ENCODE results near the gene TMEM123.

DNA sequence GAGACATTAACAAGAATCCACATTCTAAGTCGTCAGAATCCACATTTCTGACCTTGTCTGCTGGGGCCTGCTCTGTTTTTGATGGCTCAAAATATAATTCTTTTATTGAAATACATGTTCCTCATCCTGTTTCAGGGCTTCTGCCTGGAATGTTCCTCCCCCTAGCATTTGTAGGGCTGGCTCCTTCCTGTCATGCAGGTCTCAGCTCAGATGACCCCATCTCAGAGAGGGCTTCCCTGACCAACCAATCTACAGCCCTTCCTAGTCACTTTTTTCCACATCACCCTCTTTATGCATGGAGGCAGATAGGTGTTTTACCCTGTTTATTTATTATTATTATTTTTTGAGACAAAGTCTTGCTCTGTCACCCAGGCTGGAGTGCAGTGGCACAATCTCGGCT lies 14.8 kb downstream of the TMEM123 start:
- TF ChIP-seq HDAC2 (IDR thresholded peaks at IDR 0.05): no peak
- TF ChIP-seq EZH2 (IDR thresholded peaks at IDR 0.05; ENCODE audit: borderline replicate concordance, control insufficient read depth, low read depth, low read length): no peak
- no peak for TF ChIP-seq TAF1 (IDR thresholded peaks at IDR 0.05; ENCODE audit: borderline replicate concordance, low read depth, low read length)
- TF ChIP-seq, protein P1, sequence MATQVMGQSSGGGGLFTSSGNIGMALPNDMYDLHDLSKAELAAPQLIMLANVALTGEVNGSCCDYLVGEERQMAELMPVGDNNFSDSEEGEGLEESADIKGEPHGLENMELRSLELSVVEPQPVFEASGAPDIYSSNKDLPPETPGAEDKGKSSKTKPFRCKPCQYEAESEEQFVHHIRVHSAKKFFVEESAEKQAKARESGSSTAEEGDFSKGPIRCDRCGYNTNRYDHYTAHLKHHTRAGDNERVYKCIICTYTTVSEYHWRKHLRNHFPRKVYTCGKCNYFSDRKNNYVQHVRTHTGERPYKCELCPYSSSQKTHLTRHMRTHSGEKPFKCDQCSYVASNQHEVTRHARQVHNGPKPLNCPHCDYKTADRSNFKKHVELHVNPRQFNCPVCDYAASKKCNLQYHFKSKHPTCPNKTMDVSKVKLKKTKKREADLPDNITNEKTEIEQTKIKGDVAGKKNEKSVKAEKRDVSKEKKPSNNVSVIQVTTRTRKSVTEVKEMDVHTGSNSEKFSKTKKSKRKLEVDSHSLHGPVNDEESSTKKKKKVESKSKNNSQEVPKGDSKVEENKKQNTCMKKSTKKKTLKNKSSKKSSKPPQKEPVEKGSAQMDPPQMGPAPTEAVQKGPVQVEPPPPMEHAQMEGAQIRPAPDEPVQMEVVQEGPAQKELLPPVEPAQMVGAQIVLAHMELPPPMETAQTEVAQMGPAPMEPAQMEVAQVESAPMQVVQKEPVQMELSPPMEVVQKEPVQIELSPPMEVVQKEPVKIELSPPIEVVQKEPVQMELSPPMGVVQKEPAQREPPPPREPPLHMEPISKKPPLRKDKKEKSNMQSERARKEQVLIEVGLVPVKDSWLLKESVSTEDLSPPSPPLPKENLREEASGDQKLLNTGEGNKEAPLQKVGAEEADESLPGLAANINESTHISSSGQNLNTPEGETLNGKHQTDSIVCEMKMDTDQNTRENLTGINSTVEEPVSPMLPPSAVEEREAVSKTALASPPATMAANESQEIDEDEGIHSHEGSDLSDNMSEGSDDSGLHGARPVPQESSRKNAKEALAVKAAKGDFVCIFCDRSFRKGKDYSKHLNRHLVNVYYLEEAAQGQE (IDR thresholded peaks at IDR 0.05; ENCODE audit: low read depth, low read length): no peak
- no peak for TF ChIP-seq POLR2A (IDR thresholded peaks at IDR 0.05; ENCODE audit: low read depth, low read length)
- TF ChIP-seq MYC (IDR thresholded peaks at IDR 0.05; ENCODE audit: insufficient read depth, insufficient read length, insufficient replicate concordance, low read length, severe bottlenecking): no peak
- no peak for TF ChIP-seq HCFC1 (IDR thresholded peaks at IDR 0.05; ENCODE audit: low read length)
- TF ChIP-seq SMC3 (IDR thresholded peaks at IDR 0.05; ENCODE audit: borderline replicate concordance, low read length): no peak
- no peak for TF ChIP-seq MEF2B (IDR thresholded peaks at IDR 0.05; ENCODE audit: partially characterized antibody, poor library complexity, severe bottlenecking)
- no peak for TF ChIP-seq SRF (IDR thresholded peaks at IDR 0.05; ENCODE audit: low read depth in 2 of 2, low read length in 2 of 2)
- TF ChIP-seq JUNB (IDR thresholded peaks at IDR 0.05): no peak
- TF ChIP-seq, protein P2, sequence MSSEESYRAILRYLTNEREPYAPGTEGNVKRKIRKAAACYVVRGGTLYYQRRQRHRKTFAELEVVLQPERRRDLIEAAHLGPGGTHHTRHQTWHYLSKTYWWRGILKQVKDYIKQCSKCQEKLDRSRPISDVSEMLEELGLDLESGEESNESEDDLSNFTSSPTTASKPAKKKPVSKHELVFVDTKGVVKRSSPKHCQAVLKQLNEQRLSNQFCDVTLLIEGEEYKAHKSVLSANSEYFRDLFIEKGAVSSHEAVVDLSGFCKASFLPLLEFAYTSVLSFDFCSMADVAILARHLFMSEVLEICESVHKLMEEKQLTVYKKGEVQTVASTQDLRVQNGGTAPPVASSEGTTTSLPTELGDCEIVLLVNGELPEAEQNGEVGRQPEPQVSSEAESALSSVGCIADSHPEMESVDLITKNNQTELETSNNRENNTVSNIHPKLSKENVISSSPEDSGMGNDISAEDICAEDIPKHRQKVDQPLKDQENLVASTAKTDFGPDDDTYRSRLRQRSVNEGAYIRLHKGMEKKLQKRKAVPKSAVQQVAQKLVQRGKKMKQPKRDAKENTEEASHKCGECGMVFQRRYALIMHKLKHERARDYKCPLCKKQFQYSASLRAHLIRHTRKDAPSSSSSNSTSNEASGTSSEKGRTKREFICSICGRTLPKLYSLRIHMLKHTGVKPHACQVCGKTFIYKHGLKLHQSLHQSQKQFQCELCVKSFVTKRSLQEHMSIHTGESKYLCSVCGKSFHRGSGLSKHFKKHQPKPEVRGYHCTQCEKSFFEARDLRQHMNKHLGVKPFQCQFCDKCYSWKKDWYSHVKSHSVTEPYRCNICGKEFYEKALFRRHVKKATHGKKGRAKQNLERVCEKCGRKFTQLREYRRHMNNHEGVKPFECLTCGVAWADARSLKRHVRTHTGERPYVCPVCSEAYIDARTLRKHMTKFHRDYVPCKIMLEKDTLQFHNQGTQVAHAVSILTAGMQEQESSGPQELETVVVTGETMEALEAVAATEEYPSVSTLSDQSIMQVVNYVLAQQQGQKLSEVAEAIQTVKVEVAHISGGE (CRISPR knock-in tag; IDR thresholded peaks at IDR 0.05): no peak
- no peak for TF ChIP-seq RAD21 (IDR thresholded peaks at IDR 0.05; ENCODE audit: insufficient read depth, low read depth, low read length)

Data from GM12878 (cell line).